Activated CD8-positive, alpha-beta memory T cell treated with anti-CD3 and anti-CD28 coated beads, Interleukin-2, amount 50 U/mL, for 1 hour (primary cell): Measurements from ENCODE around the gene IL1RAPL2.
"Not testable (repeated sequence)": the region's sequence is repeated elsewhere in the genome, so short reads cannot be mapped to it uniquely, and the experiment has no call there.

Experiments
- DNase-seq: peaks from one replicate; pipeline ENCODE4 v3.0.0-alpha.2; 2020; ENCODE audit errors: extremely low read depth

The IL1RAPL2 gene

DNA sequence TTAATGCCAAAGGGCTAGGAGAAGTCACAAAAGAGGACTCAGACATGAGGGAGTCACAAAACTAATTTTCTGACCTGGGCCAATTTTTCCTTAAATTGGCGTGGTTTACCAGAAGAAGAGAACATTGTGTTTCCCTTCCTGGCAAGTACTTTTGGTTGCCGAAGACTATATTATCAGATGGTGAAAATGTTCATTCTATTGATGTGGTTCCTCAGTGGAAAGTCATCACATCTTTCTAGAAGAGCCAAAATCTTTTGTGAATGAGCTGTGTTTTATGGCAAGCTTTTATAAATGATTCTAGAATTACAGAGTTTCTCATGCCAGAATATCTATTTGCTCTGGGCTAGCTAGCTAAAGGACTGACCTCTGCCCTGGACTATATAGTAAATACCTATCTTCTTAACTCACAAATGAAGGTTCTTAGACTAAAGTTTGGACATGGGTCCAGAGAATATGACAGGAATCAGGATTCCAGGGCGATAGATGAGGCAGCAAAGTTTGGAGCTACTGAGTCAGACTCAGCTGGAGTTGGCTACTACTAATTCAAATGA, 288.9 kb downstream of the IL1RAPL2 start:
- no peak for DNase-seq

DNA sequence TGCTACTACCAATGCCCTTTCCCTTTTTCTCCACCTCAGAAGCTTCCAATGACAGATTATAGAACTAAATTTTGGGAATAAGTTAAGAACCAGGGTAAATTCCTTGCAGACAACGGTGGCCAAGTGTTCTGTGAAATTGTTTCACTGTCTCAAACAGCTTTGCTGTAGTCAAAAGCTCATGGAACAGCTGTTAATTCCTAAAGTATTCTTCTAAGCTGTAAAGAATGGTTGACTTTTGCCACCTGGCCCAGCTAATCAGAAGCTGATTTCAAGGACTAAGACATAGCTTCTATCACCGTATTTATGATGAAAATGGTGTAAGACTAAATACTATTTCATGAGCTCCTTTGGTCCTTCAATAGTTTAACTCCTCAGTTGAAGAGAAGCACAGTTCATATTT, 297.5 kb downstream of the IL1RAPL2 start:
- DNase-seq, result no peak

DNA sequence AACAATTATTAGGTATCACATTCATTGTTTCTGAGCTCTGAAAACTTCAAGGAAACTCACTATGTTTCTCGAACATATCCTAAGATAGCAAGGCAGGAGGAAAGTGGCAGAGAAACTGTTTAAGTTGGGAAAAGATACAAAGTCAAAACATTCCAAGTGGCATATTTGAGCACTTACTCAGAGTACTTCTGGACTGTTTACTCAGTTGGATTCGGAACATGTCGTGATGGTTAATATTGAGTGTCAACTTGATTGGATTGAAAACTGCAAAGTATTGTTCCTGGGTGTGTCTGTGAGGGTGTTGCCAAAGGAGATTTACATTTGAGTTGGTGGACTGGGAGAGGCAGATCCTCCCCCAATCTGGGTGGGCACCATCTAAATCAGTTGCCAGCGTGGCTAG, 298.3 kb downstream of the IL1RAPL2 start:
- DNase-seq, result no peak

DNA sequence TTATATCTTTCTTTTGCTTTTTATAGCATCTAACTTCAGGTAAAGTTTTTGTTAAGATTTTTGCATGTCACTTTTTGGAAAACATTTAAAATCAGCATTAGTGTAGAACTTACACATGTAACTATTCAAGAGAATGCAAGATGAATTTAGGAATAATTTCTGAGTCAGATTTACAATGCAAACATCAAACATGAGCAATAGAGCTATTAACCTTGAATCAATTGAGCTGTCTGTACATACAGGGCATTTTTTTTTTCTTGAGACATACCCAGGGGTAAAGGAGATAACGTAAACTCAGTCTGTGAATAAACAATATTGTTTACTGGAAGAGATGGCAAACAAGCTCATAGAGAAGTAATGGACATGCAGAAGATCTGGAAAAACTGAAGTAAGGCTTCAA, 311.5 kb downstream of the IL1RAPL2 start:
- no peak for DNase-seq

DNA sequence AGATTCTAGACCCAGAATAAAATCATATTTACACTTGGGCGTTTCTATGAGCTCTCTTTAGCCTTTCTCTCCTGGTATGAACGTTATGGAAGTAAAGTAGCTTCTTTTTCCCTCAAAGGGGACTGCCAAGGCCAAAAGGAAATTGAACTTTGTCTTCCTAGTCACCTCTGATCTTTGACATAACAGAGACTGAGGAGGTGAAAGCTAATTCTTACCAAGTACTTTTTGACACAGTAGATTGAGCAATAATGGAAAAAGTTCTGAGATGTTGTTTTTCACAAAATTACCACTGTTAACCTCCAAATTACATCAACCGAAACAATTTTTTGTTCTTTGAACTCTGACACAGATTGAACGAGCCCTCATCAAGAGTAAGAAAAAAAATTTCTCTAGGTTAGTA, 336.1 kb downstream of the IL1RAPL2 start:
- DNase-seq, result no peak

DNA sequence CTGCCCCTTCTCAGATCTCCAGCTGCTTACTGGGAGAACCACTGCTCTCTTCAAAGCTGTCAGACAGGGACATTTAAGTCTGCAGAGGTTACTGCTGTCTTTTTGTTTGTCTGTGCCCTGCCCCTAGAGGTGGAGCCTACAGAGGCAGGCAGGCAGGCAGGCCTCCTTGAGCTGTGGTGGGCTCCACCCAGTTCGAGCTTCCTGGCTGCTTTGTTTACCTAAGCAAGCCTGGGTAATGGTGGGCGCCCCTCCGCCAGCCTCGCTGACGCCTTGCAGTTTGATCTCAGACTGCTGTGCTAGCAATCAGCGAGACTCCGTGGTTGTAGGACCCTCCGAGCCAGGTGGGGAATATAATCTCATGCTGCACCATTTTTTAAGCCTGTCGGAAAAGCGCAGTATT, 343.7 kb downstream of the IL1RAPL2 start:
- not testable (repeated sequence) for DNase-seq

DNA sequence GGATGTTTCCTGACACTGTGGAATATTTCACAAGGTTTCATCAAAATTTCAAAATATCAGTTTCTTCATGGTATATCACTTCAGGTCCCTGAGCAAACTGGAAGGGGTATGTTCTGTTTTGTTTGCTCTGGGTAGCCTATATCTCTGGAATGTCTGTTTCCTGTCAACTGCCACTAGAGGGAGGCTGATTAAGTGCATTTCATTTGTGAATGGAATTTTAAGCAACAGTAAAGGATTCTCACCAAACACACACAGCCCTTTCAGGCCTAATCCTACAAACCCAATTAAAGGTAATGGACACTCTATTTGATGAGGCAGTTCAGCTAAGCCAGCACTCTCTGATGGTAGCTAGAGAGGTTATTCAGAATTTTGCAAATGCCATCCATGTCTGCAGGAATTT, 347.3 kb downstream of the IL1RAPL2 start:
- DNase-seq, result no peak

DNA sequence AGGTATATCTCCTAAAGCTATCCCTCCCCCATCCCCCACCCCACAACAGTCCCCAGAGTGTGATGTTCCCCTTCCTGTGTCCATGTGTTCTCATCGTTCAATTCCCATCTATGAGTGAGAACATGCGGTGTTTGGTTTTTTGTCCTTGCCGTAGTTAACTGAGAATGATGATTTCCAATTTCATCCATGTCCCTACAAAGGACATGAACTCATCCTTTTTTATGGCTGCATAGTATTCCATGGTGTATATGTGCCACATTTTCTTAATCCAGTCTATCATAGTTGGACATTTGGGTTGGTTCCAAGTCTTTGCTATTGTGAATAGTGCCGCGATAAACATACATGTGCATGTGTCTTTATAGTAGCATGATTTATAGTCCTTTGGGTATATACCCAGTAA, 348.7 kb downstream of the IL1RAPL2 start:
- DNase-seq, result not testable (repeated sequence)

DNA sequence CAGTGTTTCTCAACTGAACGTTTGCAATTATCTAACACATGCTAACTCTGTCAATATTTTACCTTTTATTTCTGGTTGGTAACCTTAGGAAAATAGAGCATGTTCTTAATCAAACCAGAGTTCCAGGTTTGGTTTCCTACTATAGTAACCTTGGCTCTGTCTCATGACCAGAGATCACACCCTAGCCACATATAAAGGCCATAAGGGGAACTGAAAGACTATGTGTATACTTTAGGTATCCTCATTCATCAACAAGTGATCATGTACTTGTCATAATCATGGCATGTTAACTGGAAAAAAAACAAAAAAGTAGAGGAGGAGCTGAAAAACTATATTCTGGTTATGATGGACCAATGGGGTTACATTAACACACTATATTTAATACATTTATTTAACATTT, 352.1 kb downstream of the IL1RAPL2 start:
- DNase-seq, result no peak

DNA sequence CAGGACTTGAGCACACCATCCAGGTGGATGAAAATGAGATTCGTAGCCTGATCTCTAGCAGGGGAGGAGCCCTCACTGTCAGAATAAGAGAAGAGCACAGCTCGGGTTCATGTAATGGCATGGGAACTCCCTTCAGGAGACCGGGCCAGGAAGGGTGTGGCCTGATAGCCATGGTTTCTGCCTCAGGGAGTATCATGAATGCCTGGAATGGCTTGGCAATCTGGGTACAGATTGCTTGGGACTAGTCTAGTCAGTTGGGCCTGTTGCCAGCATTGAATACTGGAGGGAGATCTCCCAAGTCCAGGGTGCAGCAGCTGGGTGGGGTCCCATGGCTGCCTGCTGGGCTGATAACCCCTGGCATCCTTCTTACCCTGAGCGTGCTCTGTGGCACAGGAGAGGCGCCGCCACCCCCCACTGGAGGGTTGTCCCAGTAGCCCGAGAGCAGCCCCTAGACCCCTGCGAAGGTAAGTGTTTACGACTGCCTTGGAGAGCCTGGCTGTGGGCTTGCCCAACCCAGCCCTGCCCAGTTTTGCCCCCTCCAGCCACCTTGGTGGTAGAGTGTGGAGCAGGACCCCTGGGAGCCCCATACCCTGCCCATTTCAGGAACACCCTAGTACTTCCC, 355.7 kb downstream of the IL1RAPL2 start:
- no peak for DNase-seq

DNA sequence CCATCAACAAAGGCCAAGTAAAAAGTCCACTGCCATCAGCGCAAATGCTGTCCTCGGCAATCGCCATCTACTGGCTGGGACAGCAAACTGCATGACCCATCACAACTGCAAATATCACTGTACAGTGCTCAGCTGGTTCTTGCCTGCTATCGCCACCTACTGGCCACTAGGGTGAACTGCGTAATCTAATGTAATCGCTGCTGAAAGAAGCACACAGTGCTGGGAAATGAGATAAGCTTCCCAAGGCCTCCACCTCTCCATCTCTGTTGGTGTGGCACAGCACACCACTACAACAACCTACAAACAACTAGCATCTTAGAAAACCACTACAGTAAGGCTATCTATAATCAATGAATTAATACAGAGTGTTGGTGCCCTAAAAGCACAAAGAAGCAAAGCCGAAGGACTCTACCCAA, 356.2 kb downstream of the IL1RAPL2 start:
- no peak for DNase-seq

DNA sequence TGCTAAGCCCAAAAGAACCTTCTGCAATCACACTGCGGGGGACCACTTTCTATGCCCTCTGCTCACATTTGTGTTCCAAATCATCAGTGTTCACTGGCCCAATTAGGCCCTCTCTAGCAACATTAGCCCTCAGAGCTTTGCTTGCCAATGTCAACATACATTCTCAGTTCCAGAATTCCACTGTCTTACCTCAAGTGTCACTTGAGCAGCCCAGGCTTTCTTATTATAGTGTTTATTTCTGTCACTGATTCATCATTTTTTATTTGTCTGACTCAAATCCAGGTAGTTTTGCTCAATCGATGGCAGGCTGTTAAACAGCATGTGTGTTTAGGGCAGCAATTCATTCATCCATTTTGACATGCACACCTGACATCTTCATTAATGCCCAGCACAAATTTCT, 363.3 kb downstream of the IL1RAPL2 start:
- DNase-seq, result no peak

DNA sequence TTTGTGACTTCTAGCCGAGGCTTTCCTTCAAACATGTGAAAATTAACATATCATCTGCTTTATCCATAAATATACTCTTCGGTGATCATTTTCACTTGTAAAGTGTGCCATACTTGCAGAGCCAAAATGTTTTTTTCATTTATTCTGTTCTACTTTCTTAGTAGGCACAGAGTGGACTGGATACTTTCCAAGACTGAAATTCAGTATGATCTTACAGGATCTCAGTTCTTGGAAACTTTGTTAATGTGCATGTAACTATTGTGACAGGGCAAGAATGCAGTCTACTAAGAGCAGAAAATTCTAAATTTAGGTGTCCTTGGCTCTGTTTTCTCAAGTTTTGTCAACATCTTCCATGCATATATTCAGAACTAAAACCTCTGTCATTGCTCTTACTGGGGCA, 369.6 kb downstream of the IL1RAPL2 start:
- no peak for DNase-seq

DNA sequence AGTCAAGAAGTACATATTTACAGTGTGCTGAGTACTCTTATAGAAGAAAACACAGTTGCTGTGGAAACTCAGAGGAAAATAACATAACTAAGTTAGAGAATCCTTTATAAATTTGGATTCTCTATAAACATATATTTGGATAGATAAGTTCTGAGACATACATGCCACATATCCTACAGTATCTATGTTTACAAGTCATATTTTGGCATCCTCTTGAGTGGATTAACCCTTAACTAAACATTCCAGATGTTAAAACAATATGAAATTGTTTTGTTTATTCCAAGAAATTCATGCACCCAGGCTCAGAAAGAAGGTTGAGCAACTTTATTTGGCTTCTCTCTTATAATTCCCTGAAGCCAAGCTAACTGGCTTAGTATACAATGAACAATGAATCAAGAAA, 387.3 kb downstream of the IL1RAPL2 start:
- DNase-seq, result no peak

DNA sequence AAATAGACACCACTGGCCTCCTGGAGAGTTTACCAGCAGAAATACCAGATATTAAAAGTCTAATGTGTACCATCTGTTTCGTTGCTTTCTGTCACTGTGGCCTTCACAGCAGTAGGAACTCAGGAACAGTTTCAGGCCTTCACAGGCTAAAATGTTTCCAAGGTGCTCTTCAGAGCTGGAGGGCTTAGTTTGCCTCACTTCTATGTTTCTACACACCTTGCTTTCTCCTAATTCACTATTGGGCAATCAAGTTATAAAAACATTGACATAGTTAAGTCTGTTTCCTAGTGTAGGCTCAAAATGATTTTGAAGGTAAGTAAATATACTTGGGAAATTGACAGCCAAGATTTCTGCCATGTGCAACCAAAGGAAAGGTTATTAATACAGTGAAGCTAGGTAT, 395.9 kb downstream of the IL1RAPL2 start:
- DNase-seq, result no peak

DNA sequence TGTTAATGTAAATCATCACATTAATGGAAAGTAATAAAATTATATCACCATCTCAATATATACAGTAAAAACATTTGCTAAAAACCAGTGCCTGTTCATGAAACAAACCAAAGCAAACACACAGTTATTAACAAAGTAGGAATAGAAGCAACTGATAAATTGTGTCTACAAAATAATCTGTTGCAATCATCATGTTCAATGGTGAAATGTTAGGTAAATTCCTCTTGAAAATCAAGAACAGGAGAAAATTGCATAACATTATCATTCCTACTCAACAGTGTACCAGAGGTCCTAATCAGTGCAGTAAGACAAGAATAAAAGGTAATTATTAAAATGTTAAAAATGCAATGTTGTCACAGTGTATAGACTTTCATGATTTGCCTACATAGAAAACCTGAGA, 402.2 kb downstream of the IL1RAPL2 start:
- no peak for DNase-seq

DNA sequence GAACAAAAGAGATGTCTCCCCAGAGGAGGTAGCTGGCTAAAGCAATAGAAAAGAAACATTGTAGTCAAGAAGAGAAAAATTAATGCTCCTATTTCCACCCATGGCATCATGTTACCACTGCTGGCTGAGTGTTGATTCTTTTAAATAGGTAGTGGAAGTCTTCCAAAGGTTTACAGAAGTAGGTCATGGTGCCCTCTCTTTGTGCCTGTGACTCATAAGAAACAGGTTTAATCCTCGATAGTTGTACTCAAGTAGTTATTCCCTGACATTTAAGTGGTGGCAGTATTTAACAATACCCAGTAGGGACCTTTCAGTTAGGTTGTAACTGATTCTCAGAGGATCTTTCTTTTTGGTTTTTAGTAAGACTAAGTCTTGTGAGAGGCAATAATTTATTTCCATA, 406.7 kb downstream of the IL1RAPL2 start:
- DNase-seq, result no peak

DNA sequence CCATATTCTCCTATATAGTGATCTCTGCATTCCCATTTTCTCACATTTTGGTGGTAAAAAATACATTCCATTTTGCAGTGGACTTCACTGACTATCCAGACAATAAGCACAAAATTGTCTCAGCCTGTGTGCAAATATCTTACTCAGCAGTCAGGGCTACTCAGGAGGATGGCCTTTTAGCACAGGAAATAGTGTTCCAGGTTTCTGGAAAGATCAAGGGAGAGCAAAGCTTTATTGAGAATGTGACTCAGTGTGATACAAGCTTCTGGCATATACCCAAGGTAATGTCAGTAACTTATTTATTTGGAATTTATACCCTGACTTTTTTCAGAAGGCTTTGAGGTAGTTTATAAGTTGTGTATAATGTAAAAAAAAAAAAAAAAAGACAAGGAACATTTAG, 421.1 kb downstream of the IL1RAPL2 start:
- no peak for DNase-seq

DNA sequence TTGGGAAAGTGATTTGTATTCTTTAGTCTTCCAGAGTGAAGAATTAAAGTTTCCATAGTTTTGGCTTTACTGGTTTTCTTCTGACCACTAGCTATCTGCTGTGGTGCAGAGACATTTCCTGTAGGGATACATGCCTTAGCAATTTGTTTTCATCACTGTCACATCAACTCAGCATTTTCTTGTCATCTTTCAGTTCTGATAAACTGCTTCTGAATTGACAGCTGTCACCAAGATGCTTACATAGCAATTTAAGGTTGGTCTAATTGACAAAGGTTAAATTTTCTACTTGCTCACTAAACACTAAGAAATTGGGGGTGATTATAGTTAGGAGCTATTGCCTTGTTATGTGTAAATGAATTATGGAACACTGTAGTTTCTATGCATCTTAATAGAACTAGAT, 422.0 kb downstream of the IL1RAPL2 start:
- no peak for DNase-seq

DNA sequence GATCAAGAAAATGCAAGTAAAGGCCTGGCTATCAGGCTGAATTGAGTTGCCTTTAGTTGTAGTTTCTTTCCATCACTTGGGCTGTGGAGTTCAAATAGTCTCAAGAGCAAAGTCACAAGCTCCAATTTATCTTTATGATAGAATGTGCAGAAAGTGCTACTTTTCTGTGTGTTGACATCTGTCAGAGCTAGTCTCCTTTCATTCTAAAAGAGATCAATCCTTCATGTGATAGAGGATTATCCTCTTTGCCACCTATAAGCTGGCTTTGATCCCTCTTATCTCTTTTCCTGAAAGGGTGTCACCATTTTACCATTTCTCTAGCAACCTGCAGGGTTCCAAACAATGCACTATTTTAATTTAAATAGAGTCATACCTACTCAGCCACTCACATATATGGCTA, 429.5 kb downstream of the IL1RAPL2 start:
- DNase-seq, result no peak

DNA sequence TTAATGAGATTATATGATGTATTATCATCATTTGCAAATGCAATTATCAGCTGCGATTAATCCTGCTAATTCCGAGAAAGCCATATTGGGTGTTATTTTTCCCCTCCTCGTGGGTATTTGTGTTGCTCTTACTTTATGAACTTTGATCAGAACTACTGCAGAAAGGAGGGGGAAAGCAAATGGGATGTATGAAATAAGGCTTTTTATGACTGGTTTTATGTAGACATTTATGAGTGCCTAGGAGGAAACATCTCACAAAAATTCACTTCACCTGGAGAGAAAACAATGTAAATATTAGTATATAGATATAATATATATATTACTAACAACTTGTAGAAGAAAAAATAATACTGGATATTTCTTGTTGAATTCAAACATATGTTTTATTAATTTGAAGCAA, 440.1 kb downstream of the IL1RAPL2 start:
- no peak for DNase-seq

DNA sequence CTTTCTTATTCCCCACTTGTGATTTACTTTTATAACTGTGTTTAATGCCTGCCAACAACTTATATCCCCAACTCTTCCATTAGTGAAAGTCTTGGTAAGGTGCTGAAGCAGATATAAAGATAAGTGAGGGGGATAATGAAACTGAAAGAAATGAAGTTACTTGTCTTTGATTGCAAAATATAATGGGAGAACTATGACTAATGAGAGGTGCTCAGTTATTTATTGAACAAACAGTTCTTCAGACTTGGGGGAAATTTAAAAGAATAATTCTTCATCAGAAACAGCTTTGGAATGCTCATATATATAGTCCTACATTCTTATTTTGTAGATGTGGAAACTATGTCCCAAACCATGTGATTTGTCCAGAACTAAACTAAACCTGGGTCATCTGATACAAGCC, 441.0 kb downstream of the IL1RAPL2 start:
- no peak for DNase-seq

DNA sequence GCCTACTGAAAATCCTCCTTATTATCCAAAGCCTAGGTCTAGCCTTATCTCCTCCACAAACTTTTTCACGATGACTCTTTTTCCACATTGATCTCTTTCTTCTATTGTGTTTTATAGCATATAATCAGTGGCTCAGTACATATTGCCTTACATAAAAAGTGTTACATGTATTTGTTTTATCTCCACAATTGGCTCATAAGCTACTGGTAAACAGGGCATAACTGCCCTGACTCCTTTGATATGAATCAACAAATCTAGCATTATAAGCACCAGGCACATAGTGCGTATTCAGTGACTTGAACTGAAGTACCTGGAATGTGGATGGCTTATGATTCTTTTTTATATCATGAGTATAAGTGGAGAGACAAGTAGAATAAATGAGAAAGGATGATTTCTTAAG, 447.7 kb downstream of the IL1RAPL2 start:
- no peak for DNase-seq

DNA sequence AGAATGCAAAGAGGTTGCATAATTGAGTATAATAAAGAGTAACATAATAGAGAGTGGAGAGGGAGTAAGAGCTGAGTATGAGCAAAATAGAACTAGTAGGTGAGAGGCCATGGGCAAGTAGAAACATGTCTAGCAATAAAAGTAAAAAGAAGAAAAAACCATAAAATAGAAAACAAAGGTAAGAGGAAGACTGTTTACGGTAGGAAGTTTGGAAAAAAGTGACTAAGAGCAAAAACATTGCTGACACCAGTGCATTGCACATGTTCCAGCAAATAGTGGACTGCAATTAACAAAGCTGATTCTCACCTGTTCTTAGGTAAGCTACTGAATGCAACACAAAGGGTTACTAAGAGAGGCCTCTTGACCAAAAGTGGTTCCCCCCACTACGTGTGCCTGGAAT, 451.6 kb downstream of the IL1RAPL2 start:
- no peak for DNase-seq
